ENCODE data around the gene SCTR. TPM values are rescaled to one million over a fixed set of nuclear protein-coding genes. Genes with fewer than 3 reads are reported as not detected.

SCTR gene
- total and polyA plus RNA-seq, 7 experiments from 2014 or later = not detected

GRCh38 chr2:119482481-119483394 is 41.5 kb downstream of the SCTR start:
- Histone ChIP-seq H3K36me3 (ENCODE audit: control insufficient read depth in 2 of 3, insufficient read depth in 3 of 3, low read length in 3 of 3) (no peaks in the 10 kb centered on the region), H3K9me3 (ENCODE audit: control insufficient read depth in 2 of 3, low read length in 3 of 3) (no peaks in the 10 kb centered on the region), H3K4me3 (ENCODE audit: low read length) (no peak overlapping the region), H3K4me1 (ENCODE audit: control insufficient read depth in 2 of 2, insufficient read depth in 2 of 2, low read length in 2 of 2) (no peaks in the 10 kb centered on the region), H3K27me3 (ENCODE audit: control insufficient read depth in 2 of 2, insufficient read depth in 2 of 2, low read length in 2 of 2) (no peaks in the 10 kb centered on the region), H3K27ac (ENCODE audit: low read depth, low read length) (no peak overlapping the region)
- peaks cover 0 to 3% (median 0%) of the 10 kb centered on the region in 11 donors for H3K9me3 Mint-ChIP-seq
- H3K27ac Mint-ChIP-seq = no peak overlapping the region
- no peak overlapping the region for H3K4me3 Mint-ChIP-seq
- ChIA-PET POLR2A (interaction anchor here (0.5 kb wide), 1 partner anchor 40 kb away, joined by 4 read pairs; no protein-coding TSS in a partner anchor), CTCF (interaction anchor here (1.5 kb wide), 1 partner anchor 600 kb away, joined by 3 read pairs; no protein-coding TSS in a partner anchor)
- no peaks in the 10 kb centered on the region for H3K36me3 Mint-ChIP-seq
- H3K4me1 Mint-ChIP-seq = no peaks in the 10 kb centered on the region
- DNase-seq = no peak
- ATAC-seq = peak; percentile 47
- peaks cover 0 to 42% (median 3%) of the 10 kb centered on the region in 5 donors for H3K27me3 Mint-ChIP-seq
- intact Hi-C loops (cut with micrococcal nuclease) = no loop called here

GRCh38 chr2:119481501-119482455 is 42.5 kb downstream of the SCTR start:
- H3K27ac ChIP-seq (ENCODE audit: low read depth, low read length) = no peak overlapping the region
- Mint-ChIP-seq H3K4me3 (no peak overlapping the region), H3K9me3 (peaks cover 0 to 1% (median 0%) of the 10 kb centered on the region in 11 donors), H3K36me3 (no peaks in the 10 kb centered on the region), H3K27ac (no peak overlapping the region), H3K4me1 (no peaks in the 10 kb centered on the region), H3K27me3 (peaks cover 0 to 51% (median 3%) of the 10 kb centered on the region in 5 donors)
- H3K4me1 ChIP-seq (ENCODE audit: control insufficient read depth in 2 of 2, insufficient read depth in 2 of 2, low read length in 2 of 2) = no peaks in the 10 kb centered on the region
- no peak overlapping the region for H3K4me3 ChIP-seq (ENCODE audit: low read length)
- no peaks in the 10 kb centered on the region for H3K36me3 ChIP-seq (ENCODE audit: control insufficient read depth in 2 of 3, insufficient read depth in 3 of 3, low read length in 3 of 3)
- no peaks in the 10 kb centered on the region for H3K9me3 ChIP-seq (ENCODE audit: control insufficient read depth in 2 of 3, low read length in 3 of 3)
- no peak for ATAC-seq
- H3K27me3 ChIP-seq (ENCODE audit: control insufficient read depth in 2 of 2, insufficient read depth in 2 of 2, low read length in 2 of 2) = no peaks in the 10 kb centered on the region
- intact Hi-C loops (cut with micrococcal nuclease) = no loop called here
- POLR2A ChIA-PET = no interaction called here
- CTCF ChIA-PET = interaction anchor here (1.5 kb wide), 1 partner anchor 599 kb away, joined by 3 read pairs; no protein-coding TSS in a partner anchor
- no peak for DNase-seq

- ATAC-seq (no peak), DNase-seq (no peak)
- intact Hi-C loops (cut with micrococcal nuclease) = no loop called here
- H3K4me3 ChIP-seq (ENCODE audit: low read length) = no peak overlapping the region
- CTCF ChIA-PET = no interaction called here
- no peaks in the 10 kb centered on the region for H3K27me3 ChIP-seq (ENCODE audit: control insufficient read depth in 2 of 2, insufficient read depth in 2 of 2, low read length in 2 of 2)
- peaks cover 0 to 50% (median 9%) of the 10 kb centered on the region in 5 donors for H3K27me3 Mint-ChIP-seq
- H3K9me3 Mint-ChIP-seq = no peaks in the 10 kb centered on the region
- H3K4me3 Mint-ChIP-seq = no peak overlapping the region
- H3K36me3 Mint-ChIP-seq = no peaks in the 10 kb centered on the region
- POLR2A ChIA-PET = no interaction called here
- no peaks in the 10 kb centered on the region for H3K36me3 ChIP-seq (ENCODE audit: control insufficient read depth in 2 of 3, insufficient read depth in 3 of 3, low read length in 3 of 3)
- no peak overlapping the region for H3K27ac ChIP-seq (ENCODE audit: low read depth, low read length)
- peaks cover 0 to 2% (median 0%) of the 10 kb centered on the region in 7 donors for H3K4me1 Mint-ChIP-seq
- no peak overlapping the region for H3K27ac Mint-ChIP-seq
- no peaks in the 10 kb centered on the region for H3K9me3 ChIP-seq (ENCODE audit: control insufficient read depth in 2 of 3, low read length in 3 of 3)
- no peaks in the 10 kb centered on the region for H3K4me1 ChIP-seq (ENCODE audit: control insufficient read depth in 2 of 2, insufficient read depth in 2 of 2, low read length in 2 of 2)
These were observed 43.6 kb downstream of the SCTR start for GRCh38 chr2:119480718-119481142.

- Mint-ChIP-seq H3K4me1 (peaks cover 0 to 2% (median 0%) of the 10 kb centered on the region in 7 donors), H3K36me3 (no peaks in the 10 kb centered on the region), H3K27ac (no peak overlapping the region), H3K27me3 (peaks cover 0 to 47% (median 9%) of the 10 kb centered on the region in 5 donors), H3K4me3 (no peak overlapping the region), H3K9me3 (no peaks in the 10 kb centered on the region)
- ChIA-PET CTCF (interaction anchor here (0.6 kb wide), 1 partner anchor 19 kb away, joined by 3 read pairs; no protein-coding TSS in a partner anchor), POLR2A (no interaction called here)
- Histone ChIP-seq H3K4me1 (ENCODE audit: control insufficient read depth in 2 of 2, insufficient read depth in 2 of 2, low read length in 2 of 2) (no peaks in the 10 kb centered on the region), H3K27ac (ENCODE audit: low read depth, low read length) (no peak overlapping the region), H3K4me3 (ENCODE audit: low read length) (no peak overlapping the region), H3K9me3 (ENCODE audit: control insufficient read depth in 2 of 3, low read length in 3 of 3) (no peaks in the 10 kb centered on the region), H3K36me3 (ENCODE audit: control insufficient read depth in 2 of 3, insufficient read depth in 3 of 3, low read length in 3 of 3) (no peaks in the 10 kb centered on the region), H3K27me3 (ENCODE audit: control insufficient read depth in 2 of 2, insufficient read depth in 2 of 2, low read length in 2 of 2) (no peaks in the 10 kb centered on the region)
- intact Hi-C loops (cut with micrococcal nuclease) = no loop called here
- ATAC-seq (no peak), DNase-seq (no peak)
These were observed 44.1 kb downstream of the SCTR start for GRCh38 chr2:119480184-119480583.

- intact Hi-C loops (cut with micrococcal nuclease) = loop anchor here in 1 of 2 donors (5.0 kb wide), 1 partner anchor 1432 kb away; no protein-coding TSS in a partner anchor
- Histone ChIP-seq H3K9me3 (ENCODE audit: control insufficient read depth in 2 of 3, low read length in 3 of 3) (no peaks in the 10 kb centered on the region), H3K4me3 (ENCODE audit: low read length) (no peak overlapping the region), H3K36me3 (ENCODE audit: control insufficient read depth in 2 of 3, insufficient read depth in 3 of 3, low read length in 3 of 3) (no peaks in the 10 kb centered on the region), H3K4me1 (ENCODE audit: control insufficient read depth in 2 of 2, insufficient read depth in 2 of 2, low read length in 2 of 2) (no peaks in the 10 kb centered on the region), H3K27me3 (ENCODE audit: control insufficient read depth in 2 of 2, insufficient read depth in 2 of 2, low read length in 2 of 2) (no peaks in the 10 kb centered on the region), H3K27ac (ENCODE audit: low read depth, low read length) (no peak overlapping the region)
- Mint-ChIP-seq H3K27me3 (peaks cover 0 to 37% (median 9%) of the 10 kb centered on the region in 5 donors), H3K27ac (no peak overlapping the region), H3K4me1 (peaks cover 0 to 2% (median 0%) of the 10 kb centered on the region in 7 donors), H3K4me3 (no peak overlapping the region), H3K9me3 (no peaks in the 10 kb centered on the region), H3K36me3 (no peaks in the 10 kb centered on the region)
- ATAC-seq = no peak
- ChIA-PET POLR2A (no interaction called here), CTCF (interaction anchor here (1.0 kb wide), 1 partner anchor 597 kb away, joined by 3 read pairs; no protein-coding TSS in a partner anchor)
- no peak for DNase-seq
These were observed 45.3 kb downstream of the SCTR start for GRCh38 chr2:119478978-119479295.

- no peak for DNase-seq
- H3K27me3 Mint-ChIP-seq = peaks cover 0 to 32% (median 9%) of the 10 kb centered on the region in 5 donors
- POLR2A ChIA-PET = no interaction called here
- H3K36me3 Mint-ChIP-seq = no peaks in the 10 kb centered on the region
- H3K9me3 ChIP-seq (ENCODE audit: control insufficient read depth in 2 of 3, low read length in 3 of 3) = no peaks in the 10 kb centered on the region
- peaks cover 0 to 2% (median 0%) of the 10 kb centered on the region in 7 donors for H3K4me1 Mint-ChIP-seq
- no peaks in the 10 kb centered on the region for H3K36me3 ChIP-seq (ENCODE audit: control insufficient read depth in 2 of 3, insufficient read depth in 3 of 3, low read length in 3 of 3)
- no peaks in the 10 kb centered on the region for H3K9me3 Mint-ChIP-seq
- no peak overlapping the region for H3K27ac Mint-ChIP-seq
- H3K4me3 ChIP-seq (ENCODE audit: low read length) = no peak overlapping the region
- no peak overlapping the region for H3K4me3 Mint-ChIP-seq
- H3K27ac ChIP-seq (ENCODE audit: low read depth, low read length) = no peak overlapping the region
- no peaks in the 10 kb centered on the region for H3K4me1 ChIP-seq (ENCODE audit: control insufficient read depth in 2 of 2, insufficient read depth in 2 of 2, low read length in 2 of 2)
- no peak for ATAC-seq
- intact Hi-C loops (cut with micrococcal nuclease) = loop anchor here in 1 of 2 donors (5.0 kb wide), 1 partner anchor 1431 kb away; no protein-coding TSS in a partner anchor
- CTCF ChIA-PET = no interaction called here
- no peaks in the 10 kb centered on the region for H3K27me3 ChIP-seq (ENCODE audit: control insufficient read depth in 2 of 2, insufficient read depth in 2 of 2, low read length in 2 of 2)
These were observed 45.9 kb downstream of the SCTR start for GRCh38 chr2:119478188-119478977.

All from naive thymus-derived CD4-positive, alpha-beta T cell (primary cell).